Omental fat pad (tissue), 4 donors: Measurements from ENCODE around the gene DHX32. TPM values are rescaled to one million over a fixed set of nuclear protein-coding genes. Genes with fewer than 3 reads are reported as not detected.
"Not testable (repeated sequence)": the region's sequence is repeated elsewhere in the genome, so short reads cannot be mapped to it uniquely, and the experiment has no call there.

Source experiments
- ATAC-seq: fragments of 150-250 bp; one replicate; pipeline ENCODE4 v1.9.1; 2016; ENCODE audit warnings: mild to moderate bottlenecking, moderate library complexity; ENCODE audit not compliant: low FRiP score
- DNase-seq: peaks from one replicate; pipeline ENCODE4 v3.0.0-alpha.2; 2019; ENCODE audit warnings: low spot score
- CTCF ChIP-seq, 3 donors: fragments of 450-650 bp; IDR thresholded peaks; one replicate each; pipeline ENCODE4 v1.5.1; 2016 to 2017; ENCODE audit warnings: antibody characterized with exemption in 3 of 3, mild to moderate bottlenecking in 3 of 3, moderate library complexity in 2 of 3
- total RNA-seq, 4 donors: library from RNA; depleted of rRNA; stranded (reverse); fragments of >200 nt; gene quantifications; one replicate each; pipeline ENCODE4 v1.1.0, GENCODE V29; 2016

Gene DHX32
- total RNA-seq, 4 donors from 2014 or later: 16.7 to 27.4 (median 21.4) TPM

GRCh38 chr10:125916977-125917376 is 35.9 kb upstream of the DHX32 start:
- ATAC-seq (no peak), DNase-seq (no peak)
- no peak for TF ChIP-seq CTCF (IDR thresholded peaks at IDR 0.05)

GRCh38 chr10:125913277-125913676 is 32.2 kb upstream of the DHX32 start:
- DNase-seq, ATAC-seq: not testable (repeated sequence)

GRCh38 chr10:125911990-125912389 is 30.9 kb upstream of the DHX32 start:
- no peak for DNase-seq
- ATAC-seq: no peak
- TF ChIP-seq CTCF (IDR thresholded peaks at IDR 0.05): no peak

- DNase-seq (no peak), ATAC-seq (no peak)
- TF ChIP-seq CTCF (IDR thresholded peaks at IDR 0.05): no peak
These were observed 30.1 kb upstream of the DHX32 start for GRCh38 chr10:125911145-125911544.

- not testable (repeated sequence) for DNase-seq, ATAC-seq
These were observed 28.4 kb upstream of the DHX32 start for GRCh38 chr10:125909491-125909890.

GRCh38 chr10:125908813-125909212 is 27.7 kb upstream of the DHX32 start:
- ATAC-seq, DNase-seq: not testable (repeated sequence)

- ATAC-seq, DNase-seq: not testable (repeated sequence)
These were observed 26.5 kb upstream of the DHX32 start for GRCh38 chr10:125907598-125907997.

- not testable (repeated sequence) for DNase-seq, ATAC-seq
These were observed 24.2 kb upstream of the DHX32 start for GRCh38 chr10:125905069-125905994.

- not testable (repeated sequence) for DNase-seq, ATAC-seq
These were observed 22.1 kb upstream of the DHX32 start for GRCh38 chr10:125903135-125903640.

- ATAC-seq, DNase-seq: not testable (repeated sequence)
These were observed 19.9 kb upstream of the DHX32 start for GRCh38 chr10:125900963-125901362.

- not testable (repeated sequence) for ATAC-seq, DNase-seq
These were observed 16.2 kb upstream of the DHX32 start for GRCh38 chr10:125897317-125897716.

- DNase-seq (peak; percentile 91), ATAC-seq (peak; percentile 86)
These were observed 15.2 kb upstream of the DHX32 start, which contains the start of gene FANK1 for GRCh38 chr10:125896088-125896934. FANK1 (plus strand) TSS chr10:125896564; CDS start chr10:125896643, 79 bp downstream.

- ATAC-seq: peak; percentile 67
These were observed 14.3 kb upstream of the DHX32 start for GRCh38 chr10:125895130-125896087.

GRCh38 chr10:125894176-125894575 is 13.1 kb upstream of the DHX32 start:
- not testable (repeated sequence) for ATAC-seq, DNase-seq

More at GRCh38 chr10:125895130-125896087, 14.3 kb upstream of the DHX32 start:
- not testable (repeated sequence) for DNase-seq
